Keratinocyte (primary cell): Measurements from ENCODE around the gene TPD52L3.

ENCODE experiments used
- EZH2 ChIP-seq: IDR thresholded peaks from one replicate; pipeline ENCODE4 v1.6.1; 2012; ENCODE audit warnings: inconsistent platforms, mild to moderate bottlenecking, low read length, moderate library complexity
- TF ChIP-seq, protein P1 (sequence below), 3 experiments: IDR thresholded peaks in 1 of 3; conservative IDR thresholded peaks in 1 of 3; optimal IDR thresholded peaks in 1 of 3; 2 replicates in 2 of 3; 3 replicates in 1 of 3; pipeline versions ENCODE3 to v1.5.1; 2011; ENCODE audit warnings: low read length in 3 of 3, mild to moderate bottlenecking in 3 of 3, moderate library complexity in 2 of 3, control low read depth in 1 of 3, inconsistent platforms in 1 of 3; ENCODE audit not compliant: insufficient read depth in 2 of 3; ENCODE audit errors: extremely low read depth in 1 of 3

DNA sequence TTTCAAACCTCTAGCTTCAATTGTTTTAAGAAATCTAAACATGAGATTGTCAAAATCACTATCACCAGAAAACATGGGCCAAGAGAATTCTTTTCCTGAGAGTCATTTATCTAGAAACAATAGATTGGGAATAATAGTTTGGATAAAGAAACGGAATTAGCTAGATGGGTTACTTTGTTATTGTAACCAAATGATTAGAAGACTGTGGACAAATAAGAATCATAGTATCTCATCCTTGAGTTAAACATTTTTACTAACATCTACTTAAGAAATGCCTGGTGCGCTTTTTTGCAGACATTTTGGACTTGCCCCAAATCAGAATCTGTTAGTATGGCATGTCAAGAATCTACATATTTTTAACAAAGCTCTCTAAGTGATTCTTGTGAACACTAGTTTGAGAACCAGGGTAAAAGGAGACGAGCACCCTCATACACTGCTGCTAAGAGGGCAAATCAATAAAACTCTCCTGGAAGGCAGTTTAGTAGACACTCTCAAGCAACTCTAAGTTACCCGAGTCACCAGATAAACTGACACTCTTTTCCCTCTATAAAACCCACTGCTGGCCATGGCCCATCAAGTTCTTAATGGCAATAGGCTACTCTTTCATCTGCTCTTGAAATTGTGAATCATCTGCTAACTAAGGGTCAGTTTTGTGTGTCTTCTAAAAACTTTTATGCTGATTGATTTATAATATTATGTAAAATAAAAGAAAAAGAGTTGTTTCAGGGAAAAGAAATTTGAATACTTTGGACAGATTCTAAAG lies 39.1 kb downstream of the TPD52L3 start:
- TF ChIP-seq, protein P1, sequence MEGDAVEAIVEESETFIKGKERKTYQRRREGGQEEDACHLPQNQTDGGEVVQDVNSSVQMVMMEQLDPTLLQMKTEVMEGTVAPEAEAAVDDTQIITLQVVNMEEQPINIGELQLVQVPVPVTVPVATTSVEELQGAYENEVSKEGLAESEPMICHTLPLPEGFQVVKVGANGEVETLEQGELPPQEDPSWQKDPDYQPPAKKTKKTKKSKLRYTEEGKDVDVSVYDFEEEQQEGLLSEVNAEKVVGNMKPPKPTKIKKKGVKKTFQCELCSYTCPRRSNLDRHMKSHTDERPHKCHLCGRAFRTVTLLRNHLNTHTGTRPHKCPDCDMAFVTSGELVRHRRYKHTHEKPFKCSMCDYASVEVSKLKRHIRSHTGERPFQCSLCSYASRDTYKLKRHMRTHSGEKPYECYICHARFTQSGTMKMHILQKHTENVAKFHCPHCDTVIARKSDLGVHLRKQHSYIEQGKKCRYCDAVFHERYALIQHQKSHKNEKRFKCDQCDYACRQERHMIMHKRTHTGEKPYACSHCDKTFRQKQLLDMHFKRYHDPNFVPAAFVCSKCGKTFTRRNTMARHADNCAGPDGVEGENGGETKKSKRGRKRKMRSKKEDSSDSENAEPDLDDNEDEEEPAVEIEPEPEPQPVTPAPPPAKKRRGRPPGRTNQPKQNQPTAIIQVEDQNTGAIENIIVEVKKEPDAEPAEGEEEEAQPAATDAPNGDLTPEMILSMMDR (optimal IDR thresholded peaks at IDR 0.05 in 1 of 3, IDR thresholded peaks at IDR 0.05 in 1 of 3, conservative IDR thresholded peaks at IDR 0.05 in 1 of 3; ENCODE audit: extremely low read depth in 1 of 3, insufficient read depth in 2 of 3, low read length in 3 of 3): no peak
- TF ChIP-seq EZH2: no peak
